Placental epithelial cell (primary cell): ENCODE results near the gene CATSPERZ. TPM values are rescaled to one million over a fixed set of nuclear protein-coding genes. Genes with fewer than 3 reads are reported as not detected.

Experiments used
- small RNA-seq: library from RNA; depleted of rRNA; stranded (forward); fragments of <200 nt; gene quantifications from one replicate; pipeline ENCODE3, GENCODE V24; 2012
- total RNA-seq: library from RNA; depleted of rRNA; stranded (reverse); fragments of >200 nt; gene quantifications from 2 replicates; pipeline ENCODE4 v1.2.3, GENCODE V29; 2012

The CATSPERZ gene, protein sequence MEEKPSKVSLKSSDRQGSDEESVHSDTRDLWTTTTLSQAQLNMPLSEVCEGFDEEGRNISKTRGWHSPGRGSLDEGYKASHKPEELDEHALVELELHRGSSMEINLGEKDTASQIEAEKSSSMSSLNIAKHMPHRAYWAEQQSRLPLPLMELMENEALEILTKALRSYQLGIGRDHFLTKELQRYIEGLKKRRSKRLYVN
- total RNA-seq: not detected in 2 replicates

DNA sequence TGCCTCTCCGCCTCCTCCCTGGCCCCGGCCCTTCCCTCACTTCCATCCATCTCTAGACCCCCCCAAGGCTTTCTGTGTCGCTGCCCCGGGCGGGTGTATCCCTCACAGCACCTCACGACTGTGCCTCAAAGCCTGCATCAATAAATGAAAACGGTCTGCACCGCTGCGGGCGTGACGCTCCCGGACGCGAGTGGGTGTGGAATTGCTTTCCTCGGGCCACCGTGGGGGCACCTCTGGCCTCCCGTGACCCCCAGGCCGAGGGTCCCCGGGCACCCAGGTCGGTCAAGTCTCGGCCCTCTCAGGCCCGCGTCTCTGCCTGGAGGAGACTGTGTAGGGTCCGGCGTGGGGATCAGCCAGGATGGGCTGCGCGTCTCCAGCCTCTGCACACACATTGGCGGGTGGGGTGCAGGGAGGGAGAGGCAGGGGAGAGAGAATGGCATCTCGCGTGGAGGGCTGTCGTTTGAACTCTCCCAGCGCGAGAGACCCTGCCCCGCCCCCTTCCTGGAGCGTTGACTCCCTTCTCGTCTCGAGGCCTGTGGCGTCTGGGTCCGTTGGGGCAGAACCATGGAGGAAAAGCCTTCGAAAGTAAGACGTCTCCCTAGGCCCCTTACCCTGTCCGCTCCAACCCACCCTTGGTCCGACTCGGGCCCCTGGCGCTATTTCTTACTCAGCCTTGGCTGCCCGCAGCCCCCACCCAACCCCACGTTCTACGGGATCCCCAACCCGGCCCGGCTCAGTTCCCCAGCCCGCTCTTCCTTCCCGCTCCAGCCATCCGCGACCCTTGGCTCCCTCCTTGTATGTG lies at the start of gene CATSPERZ:
TSS of gene CATSPERZ (plus strand) at position 512 of the 802 bp plus-strand sequence. CDS start at position 565, 53 bp downstream.

DNA sequence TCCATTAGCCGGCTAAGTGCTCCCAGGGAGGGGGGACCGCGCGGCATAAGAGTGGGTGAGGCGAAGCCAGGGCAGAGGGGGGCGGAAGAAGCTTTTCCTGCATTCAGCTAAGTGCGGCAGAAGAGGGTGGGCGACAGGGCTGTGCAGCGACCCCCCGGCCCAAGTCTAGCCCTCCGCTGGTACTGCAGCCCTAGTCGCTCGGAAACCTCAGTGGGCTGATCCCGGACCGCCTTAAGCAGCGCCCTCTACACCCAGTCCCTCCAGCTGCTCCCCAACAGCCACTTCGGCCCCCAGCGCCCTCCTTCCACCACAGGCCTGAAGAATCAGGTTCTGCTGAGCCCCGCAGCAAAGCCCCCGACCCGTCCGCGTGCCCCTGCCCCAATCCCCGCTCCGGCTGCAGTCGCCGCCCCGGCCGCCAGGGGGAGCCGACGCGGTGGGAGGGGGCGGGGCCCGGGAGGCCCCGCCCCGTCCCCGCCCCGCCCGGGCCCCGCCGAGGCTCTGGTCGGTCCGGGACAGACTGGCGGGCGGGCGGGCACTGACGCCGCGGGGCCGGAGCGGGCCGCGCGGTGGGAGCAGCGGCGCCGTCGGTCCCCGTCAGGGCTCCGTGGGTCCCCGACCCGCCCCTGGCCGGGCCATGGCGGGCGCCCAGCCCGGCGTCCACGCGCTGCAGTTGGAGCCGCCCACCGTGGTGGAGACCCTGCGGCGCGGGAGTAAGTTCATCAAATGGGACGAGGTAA lies 49.0 kb upstream of the CATSPERZ start, which contains the start of gene PLCB3:
TSS of gene PLCB3 (plus strand) at position 515 of the 737 bp plus-strand sequence. CDS start at position 635, 120 bp downstream.

DNA sequence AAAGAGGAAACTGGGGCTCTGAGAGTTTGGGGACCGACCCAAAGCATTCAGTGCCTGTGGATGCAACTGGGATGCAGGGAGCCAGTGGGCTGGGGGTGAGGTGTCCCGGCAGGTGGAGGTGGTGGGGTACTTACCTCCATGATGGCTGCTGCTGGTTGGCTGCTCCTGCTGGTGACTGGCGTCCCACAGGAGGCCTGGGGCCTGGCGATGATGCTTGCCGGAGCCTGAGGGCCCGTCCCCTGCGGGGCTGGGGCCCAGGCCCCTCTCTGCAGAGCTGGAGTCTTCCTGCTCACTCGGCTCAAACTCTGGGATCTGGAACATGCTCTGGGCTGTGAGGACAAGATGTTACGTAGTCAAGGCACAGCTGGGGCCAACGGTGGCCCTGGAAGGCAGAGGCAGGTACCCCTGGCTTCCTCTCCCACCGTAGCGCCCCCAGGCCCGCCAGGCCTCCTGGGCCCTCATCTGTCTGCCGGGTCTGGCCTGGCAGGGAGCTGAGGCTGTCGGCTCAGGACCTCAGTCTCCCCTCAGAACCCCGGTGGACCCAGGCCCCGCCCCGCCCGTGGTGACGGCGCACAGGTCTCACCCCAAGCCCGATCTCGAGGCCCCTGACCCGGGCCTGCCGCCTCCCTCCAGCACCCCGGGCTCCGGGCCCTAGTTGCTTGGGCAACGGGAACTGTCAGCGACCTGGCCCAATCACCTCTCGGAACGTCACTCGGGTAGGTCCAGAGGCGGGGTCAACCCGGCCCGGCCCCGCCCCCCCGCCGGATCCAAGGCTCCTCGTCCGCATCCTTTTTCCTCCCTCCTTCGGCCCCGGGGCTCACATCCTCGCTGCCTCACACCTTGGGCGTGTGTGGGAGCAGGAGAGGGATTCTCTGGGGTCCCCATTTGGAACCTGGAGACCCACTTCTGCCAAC lies 15.9 kb upstream of the CATSPERZ start, which contains the start of gene BAD:
TSS of gene BAD (minus strand) at position 618 of the 914 bp plus-strand sequence. CDS start at position 321, 297 bp downstream.

DNA sequence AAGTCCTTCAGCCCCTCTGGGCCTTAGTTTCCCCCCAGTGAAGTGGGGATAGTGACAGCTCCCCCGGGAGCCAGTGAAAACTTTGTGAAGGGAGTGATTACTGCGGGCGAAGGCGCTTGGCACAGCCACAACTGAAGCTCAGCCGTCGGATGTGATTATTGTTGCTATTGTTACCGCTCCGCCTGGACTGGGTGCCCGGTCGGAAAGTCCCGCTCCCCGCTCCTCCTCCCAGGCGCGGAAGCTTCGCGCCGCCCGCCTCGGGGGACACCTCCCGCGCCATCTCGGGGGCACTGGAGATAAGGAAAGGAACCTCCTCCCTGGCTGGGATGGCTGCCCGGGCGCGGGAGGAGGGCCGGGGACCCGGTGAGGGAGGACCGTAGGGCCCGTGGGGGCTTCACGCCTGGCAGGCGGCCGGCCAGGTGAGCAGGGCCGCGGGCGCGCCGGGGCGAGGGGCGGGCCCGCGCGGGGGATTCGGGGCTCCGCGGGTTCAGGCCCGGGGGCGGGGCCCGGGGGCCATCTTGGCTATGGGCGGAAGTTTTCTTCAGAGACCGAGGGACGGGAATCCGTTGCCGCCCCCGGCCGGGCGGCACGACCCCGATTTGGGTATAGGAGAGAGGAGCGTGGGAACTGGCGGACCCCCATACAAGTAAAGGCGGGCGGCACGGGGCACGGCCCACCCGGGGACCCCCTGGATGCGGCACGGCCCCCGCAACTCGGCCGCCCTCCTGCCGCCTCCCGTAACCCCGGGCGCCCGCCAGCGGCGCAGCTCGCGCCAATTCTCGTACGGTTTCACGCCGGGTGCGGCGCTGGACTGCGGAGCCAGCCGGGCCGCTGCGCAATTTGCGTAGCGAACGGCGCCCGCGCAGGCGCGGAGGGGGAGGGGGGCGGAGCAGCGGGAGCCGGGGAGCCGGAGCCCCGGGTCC lies 14.9 kb upstream of the CATSPERZ start, which contains the start of gene GPR137:
TSS of gene GPR137 (plus strand) at position 887 of the 923 bp plus-strand sequence. CDS start 677 bp downstream, outside the sequence.

DNA sequence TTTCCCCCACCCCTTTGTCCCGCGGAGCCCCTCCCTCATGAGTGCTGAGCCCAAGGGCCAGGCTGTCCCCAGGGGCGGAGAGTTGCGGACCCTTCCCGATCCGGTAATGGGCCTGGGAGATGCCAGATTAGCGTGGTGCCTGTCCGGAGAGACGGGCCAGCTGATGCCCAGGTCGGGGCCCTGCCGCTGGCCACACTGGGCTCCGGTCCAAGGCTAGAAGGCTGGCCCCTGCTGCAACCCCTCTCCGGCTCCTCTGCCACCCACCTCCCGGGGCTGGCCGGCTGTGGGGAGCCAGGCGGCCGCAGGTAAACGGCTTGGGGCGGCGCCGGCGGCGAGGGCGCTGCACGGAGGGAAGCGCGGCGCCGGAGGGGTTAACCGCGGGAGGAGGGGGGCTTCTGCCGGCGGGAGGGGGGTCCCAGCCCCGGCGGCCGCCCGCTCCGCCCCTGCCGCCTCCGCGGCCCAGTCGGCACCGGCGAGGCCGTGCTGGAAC lies 8.9 kb upstream of the CATSPERZ start, which contains the start of gene KCNK4:
TSS of gene KCNK4 (plus strand) at position 41 of the 490 bp plus-strand sequence. CDS start 1,717 bp downstream, outside the sequence.

DNA sequence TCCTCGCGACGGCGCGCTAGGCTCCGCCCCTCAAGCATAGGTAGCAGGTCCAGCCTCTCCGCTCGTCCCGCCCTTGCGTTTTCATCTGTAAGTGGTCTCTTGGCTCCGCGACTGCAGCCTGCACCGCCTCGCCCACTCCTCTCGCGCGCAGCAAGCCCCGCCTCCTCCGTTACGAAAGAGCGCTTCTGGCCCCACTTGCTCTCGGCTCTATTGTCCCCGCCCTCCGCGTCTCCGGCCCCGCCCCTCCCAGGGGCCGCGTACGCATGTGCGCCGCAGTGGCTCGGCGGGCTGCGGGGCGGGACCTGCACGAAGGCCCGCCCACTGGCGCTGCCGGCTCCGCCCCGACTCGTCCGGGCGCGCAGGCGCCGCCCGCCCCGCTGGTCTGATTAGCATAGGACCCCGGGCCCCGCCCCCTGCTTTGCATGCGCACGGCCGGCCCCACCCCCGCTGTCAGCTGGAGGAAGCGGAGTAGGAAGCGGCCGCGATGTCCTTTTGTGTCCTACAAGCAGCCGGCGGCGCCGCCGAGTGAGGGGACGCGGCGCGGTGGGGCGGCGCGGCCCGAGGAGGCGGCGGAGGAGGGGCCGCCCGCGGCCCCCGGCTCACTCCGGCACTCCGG lies 5.0 kb downstream of the CATSPERZ start, which contains the start of gene ESRRA:
TSS of gene ESRRA (plus strand) at position 450 of the 616 bp plus-strand sequence. CDS start 1,656 bp downstream, outside the sequence.

DNA sequence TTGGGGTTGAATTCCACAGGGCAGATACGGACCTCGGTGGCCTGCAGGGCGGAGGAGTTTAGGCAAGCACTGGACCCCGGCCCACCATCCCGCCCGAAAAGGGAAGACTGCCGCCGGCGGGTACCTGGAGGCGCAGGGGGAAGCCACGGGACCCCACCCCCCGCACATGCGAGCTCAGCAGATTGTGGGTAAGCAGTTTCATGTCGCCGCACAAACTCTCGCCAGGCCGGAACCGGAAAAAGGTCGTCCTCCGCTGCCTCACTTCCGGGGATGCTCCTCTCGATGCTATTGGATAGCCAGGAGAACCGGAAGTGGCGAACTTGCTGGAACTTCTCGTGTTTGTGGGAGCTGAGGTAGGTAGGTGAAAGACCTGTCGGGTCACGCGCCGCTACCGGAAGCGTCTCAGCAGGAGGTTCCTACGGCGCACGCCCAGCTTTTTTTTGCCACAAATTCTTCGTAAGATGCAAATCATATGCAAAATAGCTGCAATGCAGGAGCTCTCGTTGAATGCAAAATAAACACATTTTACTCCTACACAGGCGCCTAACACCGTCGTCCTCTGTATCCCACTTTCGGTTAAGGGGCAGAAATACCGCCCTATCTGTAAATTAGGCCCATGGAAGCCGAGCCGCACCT lies 17.3 kb downstream of the CATSPERZ start, which contains the start of gene TRMT112:
TSS of gene TRMT112 (minus strand) at position 235 of the 636 bp plus-strand sequence. CDS start at position 202, 33 bp downstream.

DNA sequence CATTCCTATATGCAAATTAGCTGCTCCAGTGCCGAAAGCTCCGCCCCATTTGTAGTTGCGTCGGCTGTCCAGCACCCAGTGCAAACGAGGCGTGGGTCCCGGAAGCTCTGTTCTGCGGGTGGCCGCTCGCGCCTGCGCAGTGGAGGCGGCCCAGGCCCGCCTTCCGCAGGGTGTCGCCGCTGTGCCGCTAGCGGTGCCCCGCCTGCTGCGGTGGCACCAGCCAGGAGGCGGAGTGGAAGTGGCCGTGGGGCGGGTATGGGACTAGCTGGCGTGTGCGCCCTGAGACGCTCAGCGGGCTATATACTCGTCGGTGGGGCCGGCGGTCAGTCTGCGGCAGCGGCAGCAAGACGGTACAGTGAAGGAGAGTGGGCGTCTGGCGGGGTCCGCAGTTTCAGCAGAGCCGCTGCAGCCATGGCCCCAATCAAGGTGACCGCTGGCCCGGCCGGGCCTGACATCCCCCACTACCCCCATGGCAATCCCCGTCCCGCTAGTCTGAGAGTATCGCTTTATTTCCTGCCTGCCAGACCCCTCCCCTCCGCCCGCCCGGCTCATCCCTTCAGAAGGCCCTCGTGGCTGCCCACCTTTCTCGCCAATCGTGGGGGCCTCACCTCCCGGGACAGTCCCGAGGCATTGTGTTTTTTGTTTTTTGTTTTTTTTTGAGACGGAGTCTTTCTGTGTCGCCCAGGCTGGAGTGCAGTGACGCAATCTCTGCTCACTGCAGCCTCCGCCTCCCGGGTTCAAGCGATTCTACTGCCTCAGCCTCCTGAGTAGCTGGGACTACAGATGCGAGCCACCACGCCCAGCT lies 18.0 kb downstream of the CATSPERZ start, which contains the start of gene PRDX5:
TSS of gene PRDX5 (plus strand) at position 161 of the 805 bp plus-strand sequence. CDS start at position 256, 95 bp downstream.

DNA sequence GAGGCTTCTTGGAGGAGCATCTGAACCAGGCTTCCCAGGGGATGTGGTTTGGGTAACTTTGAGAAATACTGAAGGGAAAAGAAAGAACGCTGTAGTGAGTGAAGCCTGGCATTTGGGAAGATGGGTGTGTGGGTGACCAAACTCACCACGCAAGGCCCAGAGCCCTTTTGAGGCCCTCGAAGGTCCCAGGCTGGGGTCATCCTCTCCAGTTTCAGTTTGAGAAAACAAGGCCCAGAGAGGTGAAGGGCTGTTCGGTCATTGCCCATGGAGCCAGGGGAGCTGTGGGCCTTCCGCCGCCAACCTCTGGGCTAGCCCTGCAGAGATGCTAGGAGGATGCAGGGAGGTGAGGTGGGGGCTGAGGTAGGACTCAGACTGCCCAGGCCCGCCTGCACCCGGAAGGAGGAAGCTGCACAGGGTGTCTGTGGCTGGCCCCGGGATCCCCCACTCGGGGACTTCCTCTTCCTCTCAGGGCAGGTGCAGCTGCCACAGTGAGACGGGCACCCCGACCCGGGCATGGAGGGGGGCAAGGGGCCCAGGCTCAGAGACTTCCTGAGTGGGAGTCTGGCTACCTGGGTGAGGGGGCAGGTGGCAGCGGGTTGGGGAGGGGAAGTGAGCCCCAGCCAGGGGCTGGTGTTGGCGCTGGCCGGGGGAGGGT lies 39.7 kb downstream of the CATSPERZ start, which contains the start of gene CCDC88B:
TSS of gene CCDC88B (plus strand) at position 451 of the 655 bp plus-strand sequence. CDS start at position 514, 63 bp downstream.

Small RNA genes within 50 kb of the gene (small RNA-seq; reads per million reads assigned to genes)
- gene MIR7155: not detected
- gene RF00019: not detected

Other genes starting within 250 kb of the CATSPERZ start
- gene MACROD1, start 134.2 kb upstream of the CATSPERZ start, total RNA-seq: 7.2 and 19.6 TPM in 2 replicates
- gene STIP1, start 114.2 kb upstream of the CATSPERZ start, total RNA-seq: 57.3 and 97.9 TPM in 2 replicates
- gene FERMT3, start 93.6 kb upstream of the CATSPERZ start, total RNA-seq: 0.39 and 0.43 TPM in 2 replicates
- 31.4 and 36.7 TPM in 2 replicates for gene TRPT1, start 74.2 kb upstream of the CATSPERZ start, total RNA-seq
- 42.0 and 67.0 TPM in 2 replicates for gene NUDT22, start 74.1 kb upstream of the CATSPERZ start, total RNA-seq
- gene DNAJC4, start 69.8 kb upstream of the CATSPERZ start, total RNA-seq: 10.0 and 34.9 TPM in 2 replicates
- gene VEGFB, start 65.8 kb upstream of the CATSPERZ start, total RNA-seq: 18.1 and 19.2 TPM in 2 replicates
- gene FKBP2, start 59.3 kb upstream of the CATSPERZ start, total RNA-seq: 25.8 and 70.3 TPM in 2 replicates
- gene PPP1R14B, start 53.4 kb upstream of the CATSPERZ start, total RNA-seq: 118 and 386 TPM in 2 replicates
- gene PLCB3, start 48.8 kb upstream of the CATSPERZ start, total RNA-seq: 34.9 and 60.6 TPM in 2 replicates
- gene BAD, start 15.7 kb upstream of the CATSPERZ start, total RNA-seq: 68.3 and 93.5 TPM in 2 replicates
- gene GPR137, start 14.5 kb upstream of the CATSPERZ start, total RNA-seq: 19.2 and 20.0 TPM in 2 replicates
- gene KCNK4, start 9.1 kb upstream of the CATSPERZ start, total RNA-seq: under 0.01 TPM in 1 of 2 replicates, not detected in the other
- gene ESRRA, start 5.2 kb downstream of the CATSPERZ start, total RNA-seq: 23.9 and 42.8 TPM in 2 replicates
- 190 and 216 TPM in 2 replicates for gene TRMT112, start 17.2 kb downstream of the CATSPERZ start, total RNA-seq
- gene PRDX5, start 17.8 kb downstream of the CATSPERZ start, total RNA-seq: 191 and 275 TPM in 2 replicates
- 1.2 and 2.4 TPM in 2 replicates for gene CCDC88B, start 39.8 kb downstream of the CATSPERZ start, total RNA-seq
- gene RPS6KA4, start 58.8 kb downstream of the CATSPERZ start, total RNA-seq: 56.9 and 152 TPM in 2 replicates